ENCODE results near the gene USP49. TPM values are rescaled to one million over a fixed set of nuclear protein-coding genes. Genes with fewer than 3 reads are reported as not detected.

Gene USP49
- polyA plus RNA-seq, 1 of the 3 experiments (the other 2 are of a cell fraction) = 2.4 TPM

DNA sequence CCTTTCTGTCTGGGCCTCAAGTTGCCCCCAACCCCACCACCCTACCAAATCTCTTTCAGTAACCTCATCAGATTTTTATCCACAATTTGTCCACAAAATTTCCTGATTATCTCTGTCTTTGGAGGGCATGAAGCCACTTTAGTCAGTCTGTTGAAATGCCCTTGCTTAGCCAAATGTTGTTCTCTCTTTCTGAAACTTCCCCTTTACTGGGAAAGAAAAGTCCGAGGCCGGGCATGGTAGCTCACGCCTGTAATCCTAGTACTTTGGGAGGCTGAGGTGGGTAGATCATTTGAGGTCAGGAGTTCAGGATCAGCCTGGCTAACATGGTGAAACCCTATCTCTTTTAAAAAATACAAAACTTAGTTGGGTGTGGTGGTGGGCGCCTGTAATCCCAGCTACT is 73.9 kb downstream of the USP49 start:
- no peaks in the 10 kb centered on the region for H4K20me1 ChIP-seq (ENCODE audit: insufficient read depth)
- no peak overlapping the region for H3K4me3 ChIP-seq (ENCODE audit: low read depth in 2 of 2, low read length in 1 of 2)
- H3K36me3 ChIP-seq (replicated peaks in 1 of 2; ENCODE audit: control insufficient read depth in 1 of 2, insufficient read depth in 2 of 2, low read length in 1 of 2) = no peaks in the 10 kb centered on the region
- CTCF ChIA-PET = interaction anchor here (1.7 kb wide), 1 partner anchor 33 kb away, joined by 6 read pairs; the partner anchor contains the start of gene TOMM6
- no peak overlapping the region for H3K4me2 ChIP-seq
- H3K27ac ChIP-seq (ENCODE audit: low read depth in 2 of 2, low read length in 1 of 2) = no peak overlapping the region
- H3F3A ChIP-seq (replicated peaks; ENCODE audit: insufficient read depth) = peaks cover 7% of the 10 kb centered on the region
- no peaks in the 10 kb centered on the region for H3K9me3 ChIP-seq
- no peak overlapping the region for H2AFZ ChIP-seq (ENCODE audit: low read depth)
- no peaks in the 10 kb centered on the region for H3K9me2 ChIP-seq
- POLR2A ChIA-PET = no interaction called here
- H3K9ac ChIP-seq = no peak overlapping the region
- 98% methylated on average over 3 of the region's 4 CpGs for WGBS (ENCODE audit: low lambda C conversion rate)
- H3K4me1 ChIP-seq (ENCODE audit: control insufficient read depth in 1 of 2, insufficient read depth in 2 of 2, low read depth in 1 of 2, low read length in 1 of 2) = peaks cover 0 to 7% of the 10 kb centered on the region in 2 experiments; a peak in 1 of 4 replicates
- DNase-seq = no peak
- no peaks in the 10 kb centered on the region for H3K79me2 ChIP-seq (ENCODE audit: insufficient read depth)
- TF ChIP-seq TAF1 (IDR thresholded peaks at IDR 0.05; ENCODE audit: borderline replicate concordance, low read depth, low read length) (no peak), FOXM1 (IDR thresholded peaks at IDR 0.05; ENCODE audit: low read depth) (no peak), FOSL2 (IDR thresholded peaks at IDR 0.05; ENCODE audit: borderline replicate concordance, low read depth) (no peak), TCF12 (IDR thresholded peaks at IDR 0.05) (no peak), MXI1 (IDR thresholded peaks at IDR 0.05; ENCODE audit: low read depth, low read length) (no peak), RXRA (IDR thresholded peaks at IDR 0.05; ENCODE audit: borderline replicate concordance, low read depth) (no peak), RCOR1 (IDR thresholded peaks at IDR 0.05; ENCODE audit: low read length) (no peak), NRF1 (IDR thresholded peaks at IDR 0.05; ENCODE audit: low read depth, low read length) (no peak), JUND (IDR thresholded peaks at IDR 0.05) (no peak), GABPA (IDR thresholded peaks at IDR 0.05; ENCODE audit: low read depth) (no peak), TEAD4 (IDR thresholded peaks at IDR 0.05; ENCODE audit: borderline replicate concordance, insufficient read depth) (no peak), RFX5 (IDR thresholded peaks at IDR 0.05; ENCODE audit: low read length) (no peak), POLR2AphosphoS5 (IDR thresholded peaks at IDR 0.05; ENCODE audit: low read depth, low read length) (no peak), IRF3 (IDR thresholded peaks at IDR 0.05; ENCODE audit: low read depth, low read length) (no peak), GATA2 (CRISPR knock-in tag; IDR thresholded peaks at IDR 0.05) (no peak), USF1 (IDR thresholded peaks at IDR 0.05; ENCODE audit: borderline replicate concordance, low read depth) (no peak)
- TF ChIP-seq, protein P1, sequence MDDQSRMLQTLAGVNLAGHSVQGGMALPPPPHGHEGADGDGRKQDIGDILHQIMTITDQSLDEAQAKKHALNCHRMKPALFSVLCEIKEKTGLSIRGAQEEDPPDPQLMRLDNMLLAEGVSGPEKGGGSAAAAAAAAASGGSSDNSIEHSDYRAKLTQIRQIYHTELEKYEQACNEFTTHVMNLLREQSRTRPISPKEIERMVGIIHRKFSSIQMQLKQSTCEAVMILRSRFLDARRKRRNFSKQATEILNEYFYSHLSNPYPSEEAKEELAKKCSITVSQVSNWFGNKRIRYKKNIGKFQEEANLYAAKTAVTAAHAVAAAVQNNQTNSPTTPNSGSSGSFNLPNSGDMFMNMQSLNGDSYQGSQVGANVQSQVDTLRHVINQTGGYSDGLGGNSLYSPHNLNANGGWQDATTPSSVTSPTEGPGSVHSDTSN (IDR thresholded peaks at IDR 0.05) = no peak
- H3K27me3 ChIP-seq (ENCODE audit: insufficient read depth) = no peaks in the 10 kb centered on the region
